ENCODE results near the gene CD8A.

CD8A gene

GRCh38 chr2:86809481-86810121, 18.9 kb upstream of the CD8A start:
- no peak for DNase-seq (ENCODE audit: low read depth in 2 of 3, low spot score in 1 of 3)

GRCh38 chr2:86808315-86809161, 17.8 kb upstream of the CD8A start:
- DNase-seq (ENCODE audit: low read depth in 2 of 3, low spot score in 1 of 3) = peak; percentile 82 to 93 (median 86)

DNA sequence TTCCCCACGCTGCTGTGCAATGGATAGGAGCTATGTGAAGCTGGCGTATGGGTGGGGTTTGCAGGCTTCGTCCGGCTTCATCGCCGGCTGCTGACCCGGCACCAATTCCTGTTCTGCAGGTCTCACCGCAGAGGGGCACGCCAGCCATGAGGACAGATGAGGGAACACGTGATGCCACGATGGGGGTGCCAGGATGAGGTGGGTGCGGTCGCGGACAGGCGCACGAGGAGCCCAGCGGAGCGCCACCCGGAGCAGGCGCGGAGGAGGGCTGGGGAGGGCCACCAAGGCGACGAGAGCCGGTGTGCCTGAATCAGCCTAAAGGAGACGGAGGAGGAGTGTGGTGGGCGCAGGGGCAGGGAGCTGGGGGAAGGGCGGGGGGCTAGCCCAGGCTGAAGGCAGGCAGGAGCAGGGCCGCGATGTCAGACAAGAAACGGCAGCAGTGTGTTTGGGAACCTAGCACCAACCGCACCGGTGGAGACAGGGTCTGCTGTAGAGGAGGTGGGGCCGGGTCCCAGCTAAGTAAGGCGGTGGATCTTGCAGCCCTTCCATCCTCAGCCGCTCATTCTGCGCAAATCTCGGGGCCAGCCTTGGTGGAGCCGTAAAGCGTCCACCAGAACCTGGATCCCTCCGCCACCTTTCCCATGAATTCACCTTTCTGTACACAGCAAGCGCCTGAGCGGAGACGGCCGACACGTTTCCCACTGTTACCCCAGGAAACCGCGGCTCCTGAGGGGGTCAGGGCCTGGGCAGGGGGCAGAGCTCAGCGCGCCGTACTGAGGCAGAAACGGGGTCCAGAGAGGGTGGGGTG, 17.0 kb upstream of the CD8A start:
- DNase-seq (ENCODE audit: low read depth in 2 of 3, low spot score in 1 of 3) = no peak

DNA sequence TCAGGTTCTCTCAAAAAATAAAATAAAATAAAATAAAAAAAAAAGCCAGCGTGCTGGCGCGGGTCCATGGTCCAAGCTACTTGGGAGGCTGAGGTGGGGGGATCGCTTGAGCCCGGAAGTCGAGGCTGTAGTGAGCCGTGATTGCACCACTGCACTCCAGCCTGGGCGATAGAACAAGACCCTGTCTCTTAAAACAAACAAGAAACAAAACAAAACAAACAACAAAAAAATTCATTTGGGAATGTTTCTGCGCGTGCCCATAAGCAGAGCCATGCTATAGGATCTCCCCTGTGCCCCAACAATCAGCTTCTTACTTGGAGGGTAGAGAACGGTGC, 16.4 kb upstream of the CD8A start:
- DNase-seq (ENCODE audit: low read depth in 2 of 3, low spot score in 1 of 3) = no peak

DNA sequence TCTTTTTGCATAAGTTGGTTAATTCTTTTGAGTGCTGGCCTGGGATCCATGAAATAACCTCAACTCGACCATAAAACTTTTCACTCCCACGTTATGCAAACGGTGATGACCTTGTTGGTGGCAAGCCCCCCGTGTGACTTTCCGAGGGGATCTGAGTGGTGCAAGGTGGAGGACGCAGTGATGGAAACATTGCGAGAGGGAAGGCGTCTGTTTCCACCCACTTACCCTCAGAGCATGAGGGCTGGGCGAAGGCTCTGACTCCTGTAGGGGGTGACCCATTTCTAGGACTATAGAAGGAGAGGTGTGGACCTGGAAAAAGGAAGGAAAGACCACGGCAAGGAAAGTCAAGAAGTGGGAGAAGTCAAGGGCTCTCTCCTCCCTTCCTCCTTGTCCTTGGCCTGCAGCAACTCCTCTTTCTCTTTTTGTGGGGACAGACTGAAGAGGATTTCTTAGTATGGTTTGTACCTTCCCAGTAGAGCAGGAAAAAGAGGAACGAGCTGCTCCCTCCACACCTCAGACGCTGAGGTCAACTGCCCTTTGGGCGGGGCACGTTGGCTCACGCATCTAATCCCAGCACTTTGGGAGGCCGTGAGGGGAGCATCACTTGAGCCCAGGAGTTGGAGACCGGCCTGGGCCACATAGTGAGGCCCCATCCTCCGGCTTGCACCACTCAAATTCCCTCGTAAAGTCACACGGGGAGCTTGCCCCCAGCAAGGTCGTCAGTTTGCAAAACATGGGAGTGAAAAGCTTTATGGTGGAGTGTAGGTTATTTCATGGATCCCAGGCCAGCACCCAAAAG, 15.5 kb upstream of the CD8A start:
- DNase-seq (ENCODE audit: low read depth in 2 of 3, low spot score in 1 of 3) = no peak

DNA sequence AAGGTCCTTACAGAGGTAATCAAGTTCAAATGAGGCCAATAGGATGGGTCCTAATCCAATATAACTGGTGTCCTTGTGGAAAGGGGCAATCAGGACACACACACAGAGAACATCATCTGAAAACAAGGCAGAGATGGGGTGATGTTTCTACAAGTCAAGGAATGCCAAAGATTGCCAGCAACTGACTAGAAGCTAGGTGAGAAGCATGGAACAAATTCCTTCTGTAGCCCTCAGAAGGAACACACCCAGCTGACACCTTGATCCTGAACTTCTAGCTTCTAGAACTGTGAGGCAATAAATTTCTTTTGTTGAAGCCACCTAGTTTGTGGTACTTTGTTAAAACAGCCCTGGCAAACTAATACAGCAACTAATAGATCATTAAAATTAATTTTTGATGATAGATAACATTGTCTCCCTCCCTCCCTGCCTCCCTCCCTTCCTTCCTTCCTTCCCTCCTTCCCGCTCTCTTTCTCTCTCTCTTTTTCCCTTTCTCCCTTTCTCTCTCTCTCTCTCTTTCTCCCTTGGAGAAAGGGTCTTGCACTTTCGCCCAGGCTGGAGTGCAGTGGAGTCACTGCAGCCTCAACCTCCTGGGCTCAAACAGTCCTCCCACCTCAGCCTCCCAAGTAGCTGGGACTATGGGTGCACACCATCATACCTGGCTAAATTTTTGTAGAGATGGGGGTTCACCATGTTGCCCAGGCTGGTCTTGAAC, 10.3 kb upstream of the CD8A start:
- DNase-seq (ENCODE audit: low read depth in 2 of 3, low spot score in 1 of 3) = no peak

DNA sequence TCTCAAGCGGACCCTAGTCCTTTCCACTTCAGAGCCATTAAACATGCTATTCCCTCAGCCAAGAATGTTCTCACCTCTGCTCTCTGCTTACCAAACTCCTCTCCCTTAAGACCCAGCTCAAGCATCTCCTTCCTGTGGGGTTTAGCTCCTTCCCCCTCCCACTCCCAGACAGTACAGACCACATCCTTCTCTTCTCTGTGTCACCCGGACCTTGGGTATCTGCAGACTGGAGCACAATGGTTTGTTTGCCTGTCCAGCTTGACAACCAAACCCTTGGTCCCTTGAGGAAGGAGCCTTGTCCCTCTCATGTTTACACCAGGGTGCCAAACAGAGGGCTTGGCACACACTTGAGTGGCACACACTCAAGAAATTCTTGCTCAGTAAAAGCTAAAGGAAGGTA, 4.1 kb upstream of the CD8A start:
- no peak for DNase-seq (ENCODE audit: low read depth in 2 of 3, low spot score in 1 of 3)

- no peak for DNase-seq (ENCODE audit: low read depth in 2 of 3, low spot score in 1 of 3)
Measured at GRCh38 chr2:86793752-86794151, 3.0 kb upstream of the CD8A start.

GRCh38 chr2:86791573-86791972, 860 bp upstream of the CD8A start:
- DNase-seq (ENCODE audit: low read depth in 2 of 3, low spot score in 1 of 3) = no peak

GRCh38 chr2:86790134-86790675, 508 bp downstream of the CD8A start:
- DNase-seq (ENCODE audit: low read depth in 2 of 3, low spot score in 1 of 3) = no peak

DNA sequence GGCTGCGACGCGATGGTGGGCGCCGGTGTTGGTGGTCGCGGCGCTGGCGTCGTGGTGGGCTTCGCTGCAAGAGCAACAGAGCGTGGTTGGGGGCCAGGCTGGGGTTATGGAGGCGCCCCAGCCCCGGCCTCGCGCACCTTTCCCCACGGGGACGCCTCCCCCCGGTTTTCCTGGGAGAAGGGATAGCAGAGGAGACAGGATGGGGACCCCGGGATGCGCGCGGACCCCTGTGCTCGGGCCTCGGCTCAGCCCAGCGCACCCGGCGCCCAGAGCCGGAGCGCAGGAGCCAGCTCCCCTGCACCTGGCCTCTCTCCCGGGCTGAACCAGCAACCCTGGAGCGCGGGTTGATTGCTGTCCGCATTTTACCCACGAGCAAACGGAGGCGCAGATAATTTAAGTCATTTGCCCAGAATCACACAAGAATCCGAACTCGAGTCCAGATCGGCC, 1.0 kb downstream of the CD8A start:
- DNase-seq (ENCODE audit: low read depth in 2 of 3, low spot score in 1 of 3) = no peak

DNA sequence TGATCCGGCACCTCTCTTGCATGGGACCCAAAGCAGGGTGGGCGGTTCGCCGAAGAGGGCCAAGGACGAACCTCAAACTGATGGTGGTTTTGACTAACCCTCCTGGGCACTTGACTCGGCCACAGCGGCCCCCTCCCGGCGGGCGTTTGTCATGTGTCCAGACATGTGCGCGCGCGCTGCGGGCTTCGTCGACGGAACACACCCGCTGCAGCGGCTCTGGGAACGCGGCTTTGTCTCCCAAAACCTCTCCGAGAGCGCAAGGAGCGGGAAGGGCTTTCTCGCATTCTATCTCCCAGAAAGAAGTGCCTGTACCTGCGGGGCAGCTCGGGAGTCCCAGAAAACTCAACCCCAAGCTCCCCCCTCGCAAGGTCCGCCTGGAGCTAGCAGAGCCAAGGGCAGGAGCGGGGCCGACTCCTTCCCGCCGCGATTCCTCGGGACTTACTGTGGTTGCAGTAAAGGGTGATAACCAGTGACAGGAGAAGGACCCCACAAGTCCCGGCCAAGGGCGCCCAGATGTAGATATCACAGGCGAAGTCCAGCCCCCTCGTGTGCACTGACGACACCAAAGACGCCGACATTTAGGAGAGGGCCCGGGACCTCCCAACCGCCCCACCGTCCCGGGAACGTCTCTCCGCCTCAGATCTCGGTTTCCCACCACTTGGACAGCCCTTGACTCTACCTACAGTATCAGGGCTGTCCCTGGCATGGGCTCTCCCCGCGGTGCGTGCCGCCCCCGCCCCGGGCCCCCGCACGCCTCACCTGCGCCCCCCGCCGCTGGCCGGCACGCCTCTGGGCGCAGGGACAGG, 1.6 kb downstream of the CD8A start:
- DNase-seq (ENCODE audit: low read depth in 2 of 3, low spot score in 1 of 3) = no peak

GRCh38 chr2:86788165-86788564, 2.5 kb downstream of the CD8A start:
- DNase-seq (ENCODE audit: low read depth in 2 of 3, low spot score in 1 of 3) = no peak

DNA sequence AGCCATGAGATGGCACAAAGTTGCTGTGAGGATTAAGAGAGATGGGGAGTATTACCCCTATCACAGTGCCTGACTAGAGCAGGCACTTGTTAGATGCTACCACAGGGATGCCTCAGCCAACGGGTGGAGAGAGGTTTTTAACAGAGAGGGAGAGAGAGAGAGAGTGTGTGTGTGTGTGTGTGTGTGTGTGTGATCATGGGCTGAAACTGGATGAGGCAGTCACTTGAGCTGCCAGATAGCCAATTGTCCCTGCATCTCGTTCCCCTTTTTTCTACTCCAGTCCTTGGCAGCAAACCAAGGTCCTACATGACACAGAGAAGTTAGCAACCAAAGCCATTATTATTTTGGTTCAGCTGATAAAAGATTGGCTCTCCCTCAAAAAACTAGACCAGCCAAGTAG, 3.0 kb downstream of the CD8A start:
- no peak for DNase-seq (ENCODE audit: low read depth in 2 of 3, low spot score in 1 of 3)

DNA sequence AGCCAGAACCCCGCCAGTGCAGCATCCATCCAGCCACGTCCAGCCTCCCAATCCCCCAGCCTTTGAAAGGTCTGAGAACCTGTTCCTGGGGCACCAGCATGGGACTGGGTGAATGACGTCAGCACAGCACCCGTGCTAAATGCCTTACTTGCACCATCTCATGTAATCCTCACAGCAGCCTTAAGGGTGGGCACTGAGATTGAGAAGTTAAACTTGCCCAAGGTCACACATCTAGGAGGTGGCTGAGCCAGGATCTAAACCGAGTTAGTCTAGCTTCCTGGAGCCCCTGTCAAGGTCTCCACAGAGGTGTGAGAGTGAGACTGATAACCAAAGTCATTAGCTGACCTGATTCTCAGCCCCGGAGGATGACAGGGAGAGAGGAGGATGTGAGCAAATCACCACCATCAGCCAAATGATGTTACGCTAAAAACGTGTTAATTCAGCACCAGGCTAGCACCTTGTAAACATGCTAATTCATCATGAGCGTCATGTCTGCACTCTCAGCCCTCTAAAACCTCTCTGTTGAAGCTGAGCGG, 4.6 kb downstream of the CD8A start:
- no peak for DNase-seq (ENCODE audit: low read depth in 2 of 3, low spot score in 1 of 3)

DNA sequence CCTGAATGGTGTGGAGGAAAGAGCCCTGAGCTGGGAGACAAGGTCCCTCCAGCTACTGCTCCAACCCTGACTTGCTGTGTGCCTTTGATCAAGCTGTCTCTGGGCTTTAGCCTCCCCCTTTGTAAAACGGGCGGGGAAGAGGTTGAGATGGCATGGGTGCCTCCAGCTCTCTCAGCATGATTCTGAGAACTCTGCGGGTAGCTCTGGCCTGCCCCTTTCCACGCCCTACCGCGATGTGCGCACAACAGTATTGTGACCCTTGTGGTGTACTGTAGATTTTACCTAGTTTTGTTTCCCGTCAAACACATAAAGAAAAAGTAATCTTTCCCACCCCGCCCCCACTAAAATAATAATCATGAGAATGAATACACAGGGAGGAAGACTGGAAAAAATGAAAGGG, 5.3 kb downstream of the CD8A start:
- no peak for DNase-seq (ENCODE audit: low read depth in 2 of 3, low spot score in 1 of 3)

DNA sequence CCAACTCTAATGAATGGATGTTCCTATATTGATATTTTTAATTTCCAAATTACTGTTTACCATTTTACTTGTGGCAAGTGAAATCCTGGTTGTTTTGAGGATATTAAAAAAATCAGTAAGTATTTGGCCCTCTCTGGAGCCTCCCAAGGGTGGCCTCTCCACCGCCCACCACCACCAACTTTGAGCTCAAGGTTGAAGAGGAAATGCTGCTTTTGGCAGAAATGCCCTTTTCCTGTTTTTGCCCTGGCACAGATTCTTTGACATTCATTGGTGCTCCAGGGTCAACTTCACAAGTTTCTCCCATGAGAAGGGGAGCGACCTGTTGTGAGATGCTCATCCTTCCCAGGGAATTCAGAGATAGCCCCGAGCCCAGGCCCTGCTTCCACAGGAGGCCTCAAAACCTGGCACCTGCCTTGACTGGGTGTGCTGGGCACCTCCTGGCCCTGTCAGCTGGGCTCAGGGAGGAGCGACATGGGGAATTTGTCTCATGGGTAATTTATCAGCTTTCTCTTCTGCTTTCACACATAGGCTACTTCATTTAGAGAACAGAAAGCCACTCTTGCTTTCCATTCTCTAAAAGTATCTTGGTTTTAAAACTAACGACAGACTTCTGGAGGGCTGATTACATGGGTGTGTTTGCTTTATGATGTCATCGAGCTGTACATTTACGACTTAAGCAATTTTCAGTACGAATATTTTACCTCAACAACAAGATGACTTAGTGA, 6.9 kb downstream of the CD8A start:
- DNase-seq (ENCODE audit: low read depth in 2 of 3, low spot score in 1 of 3) = no peak

DNA sequence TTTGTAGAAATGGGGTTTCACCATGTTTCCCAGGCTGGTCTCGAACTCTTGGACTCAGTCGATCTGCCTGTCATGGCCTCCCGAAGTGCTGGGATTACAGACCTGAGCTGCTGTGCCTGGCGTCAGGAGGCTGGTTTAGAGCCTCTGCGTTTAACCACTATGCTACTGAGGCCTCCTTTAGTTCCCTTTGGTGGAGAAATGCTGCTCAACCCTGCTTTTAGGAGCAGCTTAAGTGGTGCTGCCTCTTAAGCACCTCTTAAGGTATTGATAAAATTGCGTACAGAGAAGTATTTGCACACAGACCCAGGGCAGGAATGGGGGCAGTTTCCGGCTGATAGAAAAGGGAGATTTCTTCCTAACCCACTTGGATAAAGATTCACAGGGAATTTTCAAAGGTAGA, 8.0 kb downstream of the CD8A start:
- DNase-seq (ENCODE audit: low read depth in 2 of 3, low spot score in 1 of 3) = no peak

GRCh38 chr2:86781363-86781762, 9.3 kb downstream of the CD8A start:
- no peak for DNase-seq (ENCODE audit: low read depth in 2 of 3, low spot score in 1 of 3)

Measured in stimulated activated CD4-positive, alpha-beta T cell treated with anti-CD3 and anti-CD28 coated beads, Interleukin-12 subunit alpha, Interleukin-12 subunit beta, amount 100 ng/mL, for 48 hours (primary cell).